ENCODE data around the gene IL15. TPM values are rescaled to one million over a fixed set of nuclear protein-coding genes. Genes with fewer than 3 reads are reported as not detected.
"Not testable (repeated sequence)": the region's sequence is repeated elsewhere in the genome, so short reads cannot be mapped to it uniquely, and the experiment has no call there.

IL15 gene
- total RNA-seq, 1 donor from 2014 or later, result 2.7 TPM

- no peak for ATAC-seq
Measured at GRCh38 chr4:141692081-141692480, 55.7 kb downstream of the IL15 start.

GRCh38 chr4:141697116-141697515 lies 60.7 kb downstream of the IL15 start:
- ATAC-seq (no peak), DNase-seq (ENCODE audit: low spot score) (no peak)

More at GRCh38 chr4:141692081-141692480, 55.7 kb downstream of the IL15 start:
- DNase-seq (ENCODE audit: low spot score), result no peak

DNA sequence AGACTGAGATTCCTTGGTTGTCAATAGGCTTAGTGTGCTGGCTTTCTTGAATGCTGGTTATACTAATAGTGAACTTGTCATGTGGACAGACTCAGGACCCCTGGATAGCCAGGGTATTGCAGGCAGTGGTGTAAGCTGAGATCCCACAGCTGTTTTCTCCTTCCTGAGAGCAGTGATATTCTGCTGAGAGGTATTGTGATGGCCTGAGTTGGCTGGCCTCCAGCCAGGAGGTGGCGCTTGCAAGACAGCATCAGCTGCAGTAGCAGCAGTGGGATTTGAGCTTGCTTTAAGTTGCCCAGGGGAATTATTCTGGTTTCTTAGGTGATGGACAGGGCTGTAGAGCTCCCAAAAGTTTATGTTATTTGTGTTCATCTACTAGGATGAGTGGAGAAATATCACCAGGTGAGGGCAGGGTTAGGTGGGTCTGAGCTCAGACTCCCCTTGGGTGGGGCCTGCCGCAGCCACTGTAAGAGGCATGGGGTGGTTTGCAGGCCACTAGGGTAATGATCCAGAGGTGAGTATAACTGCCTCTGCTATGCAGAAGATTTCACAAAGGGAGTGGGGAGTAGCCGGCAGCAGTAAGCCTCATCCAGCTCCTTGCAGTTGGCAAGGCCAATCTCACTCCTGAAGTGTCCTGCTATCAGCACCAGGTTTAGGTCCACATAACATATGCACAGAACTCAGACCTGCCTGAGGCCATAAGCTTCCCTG lies 66.2 kb downstream of the IL15 start:
- ATAC-seq, result no peak

DNA sequence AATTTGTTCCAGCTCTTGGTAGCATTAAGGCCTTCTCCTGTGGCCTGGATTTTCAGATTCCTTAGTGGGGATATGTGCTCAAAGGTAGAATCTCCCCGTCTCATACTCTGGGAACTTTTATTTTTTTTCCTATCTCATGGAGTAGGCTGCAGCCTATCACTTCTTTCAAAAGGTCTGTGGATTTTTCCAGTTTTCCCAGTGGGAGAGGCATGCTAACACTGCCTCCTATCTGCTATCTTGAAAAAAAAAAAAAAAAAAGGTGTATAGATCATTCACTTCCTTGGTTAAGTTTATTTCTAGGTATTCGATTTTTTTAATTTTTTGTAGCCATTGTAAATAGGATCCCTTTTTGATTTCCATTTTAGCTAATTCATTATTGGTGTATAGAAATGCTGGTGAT lies 67.1 kb downstream of the IL15 start:
- no peak for DNase-seq (ENCODE audit: low spot score)
- no peak for ATAC-seq

More for the DNA sequence above, 66.2 kb downstream of the IL15 start:
- DNase-seq (ENCODE audit: low spot score), result no peak

DNA sequence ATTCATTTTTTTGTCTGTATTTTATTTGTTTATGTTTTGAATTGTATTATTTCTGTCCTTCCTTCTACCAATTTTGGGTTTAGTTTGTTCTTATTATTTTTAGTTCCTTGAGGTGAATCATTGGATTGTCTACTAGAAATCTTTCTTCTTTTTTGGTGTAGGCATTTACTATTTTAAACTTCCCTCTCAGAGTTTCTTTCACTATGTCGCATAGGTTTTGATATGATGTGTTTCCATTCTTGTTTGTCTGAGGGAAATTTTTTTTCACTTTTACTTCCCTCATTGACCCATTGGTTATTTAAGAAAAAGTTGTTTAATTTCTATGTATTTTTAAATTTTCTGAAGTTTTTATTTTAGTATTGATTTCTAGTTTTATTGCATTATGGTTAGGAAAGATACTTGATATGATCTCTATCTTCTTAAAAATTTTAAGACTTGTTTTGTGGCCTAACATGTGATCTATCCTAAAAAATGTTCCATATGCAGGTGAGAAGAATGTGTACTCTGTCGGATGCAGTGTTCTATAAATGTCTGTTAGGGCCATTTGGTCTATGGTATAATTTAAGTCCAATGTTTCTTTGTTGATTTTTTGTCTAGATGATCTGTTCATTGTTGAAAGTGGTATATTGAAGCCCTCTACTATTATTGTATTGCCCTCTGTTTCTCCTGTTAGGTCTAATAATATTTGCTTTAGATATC lies 68.8 kb downstream of the IL15 start:
- ATAC-seq, result no peak
- no peak for DNase-seq (ENCODE audit: low spot score)

GRCh38 chr4:141705747-141706377 lies 69.5 kb downstream of the IL15 start:
- DNase-seq (ENCODE audit: low spot score) (no peak), ATAC-seq (no peak)

GRCh38 chr4:141706445-141706844 lies 70.1 kb downstream of the IL15 start:
- ATAC-seq, result no peak
- no peak for DNase-seq (ENCODE audit: low spot score)

GRCh38 chr4:141711211-141711610 lies 74.8 kb downstream of the IL15 start:
- no peak for DNase-seq (ENCODE audit: low spot score)
- peak; percentile 69 for ATAC-seq

DNA sequence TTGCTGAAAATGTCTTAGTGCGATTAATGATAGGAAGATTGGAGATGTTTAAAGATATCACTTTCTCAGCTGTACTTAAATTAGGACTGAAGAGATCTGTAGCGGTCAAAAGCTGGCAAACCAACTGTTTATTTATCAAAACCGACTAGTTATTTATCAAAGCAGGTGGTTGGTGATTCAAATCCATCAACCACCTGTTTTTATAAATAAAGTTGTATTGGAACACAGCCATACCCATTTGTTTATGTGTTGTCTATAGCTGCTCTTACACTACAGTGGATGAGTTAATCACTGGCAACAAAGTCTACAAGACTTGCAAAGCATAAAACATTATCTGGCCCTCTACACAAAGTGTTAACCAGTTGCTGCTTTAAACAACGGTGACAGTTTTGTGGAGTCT lies 76.8 kb downstream of the IL15 start:
- no peak for ATAC-seq

DNA sequence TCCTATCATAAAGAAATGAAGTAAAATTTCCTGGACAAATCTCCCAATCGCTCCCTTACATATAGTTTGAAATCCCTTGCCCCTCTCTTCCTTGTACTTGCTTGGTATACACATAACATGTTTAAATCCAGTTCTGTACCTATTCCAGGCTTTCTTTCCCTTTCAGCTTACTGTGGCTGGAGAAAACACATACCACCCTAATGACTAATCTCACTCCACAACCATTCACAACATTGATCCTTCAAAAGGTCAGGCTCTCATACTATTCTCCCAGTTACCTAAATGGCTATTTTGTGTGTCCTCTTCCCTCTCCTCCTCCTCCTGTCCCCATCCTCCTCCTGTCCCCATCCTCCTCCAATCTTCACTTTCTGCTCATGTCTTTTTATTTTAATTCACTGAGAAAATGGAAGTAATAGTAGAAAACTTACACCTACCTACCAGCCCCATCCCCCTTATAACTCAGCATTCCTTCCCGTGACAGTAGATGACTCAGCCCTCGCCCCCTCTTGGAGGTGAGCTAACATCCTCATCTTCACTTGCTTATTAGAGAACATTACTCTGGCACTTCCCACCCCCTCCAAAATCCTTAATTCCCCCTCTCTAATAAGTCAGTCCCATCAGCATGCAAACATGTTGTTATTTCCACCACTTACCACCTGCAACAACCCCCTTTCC lies 77.5 kb downstream of the IL15 start:
- no peak for DNase-seq (ENCODE audit: low spot score)
- no peak for ATAC-seq

More for the DNA sequence above, 76.8 kb downstream of the IL15 start:
- no peak for DNase-seq (ENCODE audit: low spot score)

DNA sequence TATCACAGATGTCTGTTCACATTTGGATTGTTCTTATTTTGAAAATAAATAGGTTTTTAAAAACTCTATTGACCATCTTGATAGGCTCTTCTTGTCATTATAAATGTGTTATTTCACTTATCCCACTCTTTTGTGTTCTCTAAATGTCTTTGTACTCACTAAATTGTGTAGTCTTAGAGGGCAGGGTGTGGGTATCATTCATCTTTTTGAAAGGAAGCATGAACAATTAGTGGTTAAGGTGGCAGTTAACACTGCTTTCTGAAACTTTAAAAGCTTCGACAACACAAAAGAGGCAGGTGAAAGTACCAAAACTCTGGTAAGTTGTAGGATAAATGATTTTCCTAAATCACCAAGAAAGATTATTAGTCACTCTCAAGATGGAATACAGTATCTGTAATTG lies 83.2 kb downstream of the IL15 start:
- DNase-seq (ENCODE audit: low spot score) (no peak), ATAC-seq (no peak)

GRCh38 chr4:141721174-141721573 lies 84.8 kb downstream of the IL15 start:
- ATAC-seq, result no peak
- DNase-seq (ENCODE audit: low spot score), result no peak

GRCh38 chr4:141724646-141725045 lies 88.3 kb downstream of the IL15 start:
- no peak for DNase-seq (ENCODE audit: low spot score)
- ATAC-seq, result no peak

DNA sequence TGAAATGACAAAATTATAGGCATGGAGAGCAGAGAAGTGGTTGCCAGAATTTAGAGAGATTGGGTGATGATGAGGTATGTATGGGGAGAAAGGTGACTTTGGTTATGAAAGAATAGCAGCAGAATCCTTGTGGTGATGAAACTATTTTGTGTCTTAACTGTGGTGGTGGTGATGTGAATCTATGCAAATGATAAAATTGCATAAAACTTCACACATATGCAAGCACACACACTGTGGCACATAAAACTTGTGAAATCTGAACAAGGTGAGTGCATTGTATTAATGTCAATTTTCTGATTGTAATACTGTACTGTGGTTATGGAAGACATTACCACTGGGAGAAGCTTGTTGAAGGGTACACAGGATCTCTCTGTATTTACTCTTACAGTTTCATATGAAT lies 91.0 kb downstream of the IL15 start:
- ATAC-seq, result no peak
- DNase-seq (ENCODE audit: low spot score), result no peak

GRCh38 chr4:141730805-141731204 lies 94.4 kb downstream of the IL15 start:
- DNase-seq (ENCODE audit: low spot score) (no peak), ATAC-seq (no peak)

DNA sequence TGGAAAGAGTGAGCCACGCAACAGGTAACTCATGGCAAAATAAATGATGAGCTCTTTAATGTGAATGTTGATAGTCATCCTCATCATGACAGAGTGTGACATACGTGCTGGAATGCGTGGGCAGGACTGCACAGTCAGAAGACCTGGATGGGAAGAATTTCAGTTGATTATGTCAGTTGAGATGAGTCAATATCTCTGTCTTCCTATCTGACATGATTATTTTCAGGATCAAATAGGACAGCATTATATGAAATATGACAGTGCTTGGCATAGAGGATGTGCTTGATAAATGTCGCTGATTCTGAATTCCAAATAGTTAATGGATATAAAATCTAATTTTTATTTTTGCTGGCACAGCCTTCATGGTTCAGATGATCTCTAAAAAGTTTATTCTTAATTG lies 95.1 kb downstream of the IL15 start:
- ATAC-seq, result no peak
- DNase-seq (ENCODE audit: low spot score), result no peak

DNA sequence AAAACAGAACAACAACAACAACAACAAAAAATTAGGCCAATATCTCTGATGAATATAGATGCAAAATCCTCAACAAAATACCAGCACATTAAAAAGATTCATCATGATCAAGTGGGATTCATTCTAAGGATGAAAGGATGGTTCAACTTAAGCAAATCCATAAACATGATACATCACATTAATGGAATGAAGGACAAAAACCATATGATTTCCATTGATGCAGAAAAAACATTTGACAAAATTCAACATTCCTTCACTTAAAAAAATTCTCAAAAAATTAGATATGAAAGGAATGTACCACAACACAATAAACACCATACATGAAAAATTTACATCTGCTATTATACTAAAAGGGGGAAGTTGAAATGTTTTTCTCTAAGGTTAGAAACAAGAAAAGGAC lies 103.3 kb downstream of the IL15 start:
- ATAC-seq (no peak), DNase-seq (ENCODE audit: low spot score) (no peak)

GRCh38 chr4:141746026-141746425 lies 109.6 kb downstream of the IL15 start:
- no peak for ATAC-seq
- no peak for DNase-seq (ENCODE audit: low spot score)

- DNase-seq (ENCODE audit: low spot score); ATAC-seq: not testable (repeated sequence)
Measured at GRCh38 chr4:141751806-141752205, 115.4 kb downstream of the IL15 start.

DNA sequence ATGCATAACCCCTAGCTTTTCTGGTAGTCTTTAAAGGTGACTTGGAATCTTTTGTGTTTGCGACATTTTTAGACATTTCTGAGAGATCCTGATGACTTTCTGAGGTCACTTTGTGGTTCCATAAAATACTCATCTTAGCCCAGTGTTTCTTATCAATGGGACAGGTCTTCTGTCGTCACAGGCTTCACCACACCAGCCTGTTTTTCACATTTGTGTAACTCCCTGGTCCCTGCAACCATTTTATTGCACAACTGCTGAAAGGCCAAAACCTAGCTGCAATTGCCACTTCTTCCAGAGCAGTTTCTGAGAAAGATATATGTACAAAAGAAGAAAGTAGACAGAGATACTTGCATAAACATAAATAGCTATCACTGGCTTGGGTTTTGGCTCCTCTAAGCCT lies 120.9 kb downstream of the IL15 start:
- DNase-seq (ENCODE audit: low spot score) (no peak), ATAC-seq (no peak)

GRCh38 chr4:141759796-141760425 lies 123.5 kb downstream of the IL15 start:
- DNase-seq (ENCODE audit: low spot score), result no peak
- no peak for ATAC-seq
